GM19452 (cell line): Measurements from ENCODE around the gene NUDT3.
"Not testable (repeated sequence)": the region's sequence is repeated elsewhere in the genome, so short reads cannot be mapped to it uniquely, and the experiment has no call there.

Experiments used
- ATAC-seq: cut with Tn5 transposase; IDR thresholded peaks from one replicate; pipeline ENCODE4 v1.9.1; 2021; ENCODE audit not compliant: unreplicated experiment

Gene NUDT3

GRCh38 chr6:34371865-34372264, 20.6 kb downstream of the NUDT3 start:
- ATAC-seq = not testable (repeated sequence)

GRCh38 chr6:34370361-34370760, 22.1 kb downstream of the NUDT3 start:
- no peak for ATAC-seq

- ATAC-seq = no peak
Measured at GRCh38 chr6:34369385-34369784, 23.1 kb downstream of the NUDT3 start.

GRCh38 chr6:34366639-34366921, 25.9 kb downstream of the NUDT3 start:
- ATAC-seq = no peak

GRCh38 chr6:34365781-34366638, 26.5 kb downstream of the NUDT3 start:
- ATAC-seq = not testable (repeated sequence)

GRCh38 chr6:34363681-34364075, 28.8 kb downstream of the NUDT3 start:
- ATAC-seq = not testable (repeated sequence)

GRCh38 chr6:34362909-34363680, 29.4 kb downstream of the NUDT3 start:
- no peak for ATAC-seq

- ATAC-seq = no peak
Measured at GRCh38 chr6:34362176-34362575, 30.3 kb downstream of the NUDT3 start.

GRCh38 chr6:34360556-34360955, 31.9 kb downstream of the NUDT3 start:
- ATAC-seq = no peak

GRCh38 chr6:34359418-34360158, 32.9 kb downstream of the NUDT3 start:
- no peak for ATAC-seq

GRCh38 chr6:34358389-34358905, 34.0 kb downstream of the NUDT3 start:
- ATAC-seq = no peak

- no peak for ATAC-seq
Measured at GRCh38 chr6:34357937-34358336, 34.5 kb downstream of the NUDT3 start.

- no peak for ATAC-seq
Measured at GRCh38 chr6:34355889-34356288, 36.6 kb downstream of the NUDT3 start.

- ATAC-seq = not testable (repeated sequence)
Measured at GRCh38 chr6:34354230-34354629, 38.2 kb downstream of the NUDT3 start.

GRCh38 chr6:34353530-34353929, 38.9 kb downstream of the NUDT3 start:
- not testable (repeated sequence) for ATAC-seq

- no peak for ATAC-seq
Measured at GRCh38 chr6:34352305-34352937, 40.0 kb downstream of the NUDT3 start.

GRCh38 chr6:34350934-34351217, 41.6 kb downstream of the NUDT3 start:
- no peak for ATAC-seq

GRCh38 chr6:34350137-34350933, 42.1 kb downstream of the NUDT3 start:
- ATAC-seq = no peak

- no peak for ATAC-seq
Measured at GRCh38 chr6:34349211-34349610, 43.3 kb downstream of the NUDT3 start.

GRCh38 chr6:34347303-34347702, 45.2 kb downstream of the NUDT3 start:
- no peak for ATAC-seq
